Measurements from ENCODE around the gene TRAPPC14. TPM values are rescaled to one million over a fixed set of nuclear protein-coding genes. Genes with fewer than 3 reads are reported as not detected.

TRAPPC14 gene
- total RNA-seq, 4 donors from 2014 or later, result 11.1 to 21.1 (median 11.8) TPM

GRCh38 chr7:100176096-100177044, 17.8 kb upstream of the TRAPPC14 start:
- Histone ChIP-seq H3K4me3 (replicated peaks in 1 of 3) (peak overlapping the region in 1 of 3 donors; percentile 34), H3K9me3 (no peaks in the 10 kb centered on the region), H3K36me3 (no peaks in the 10 kb centered on the region), H3K27ac (no peak overlapping the region), H3K4me1 (peaks cover 9 to 13% of the 10 kb centered on the region in 2 donors), H3K27me3 (peaks cover 4% of the 10 kb centered on the region)
- no peak for TF ChIP-seq POLR2A (IDR thresholded peaks at IDR 0.05)
- TF ChIP-seq, protein P1, sequence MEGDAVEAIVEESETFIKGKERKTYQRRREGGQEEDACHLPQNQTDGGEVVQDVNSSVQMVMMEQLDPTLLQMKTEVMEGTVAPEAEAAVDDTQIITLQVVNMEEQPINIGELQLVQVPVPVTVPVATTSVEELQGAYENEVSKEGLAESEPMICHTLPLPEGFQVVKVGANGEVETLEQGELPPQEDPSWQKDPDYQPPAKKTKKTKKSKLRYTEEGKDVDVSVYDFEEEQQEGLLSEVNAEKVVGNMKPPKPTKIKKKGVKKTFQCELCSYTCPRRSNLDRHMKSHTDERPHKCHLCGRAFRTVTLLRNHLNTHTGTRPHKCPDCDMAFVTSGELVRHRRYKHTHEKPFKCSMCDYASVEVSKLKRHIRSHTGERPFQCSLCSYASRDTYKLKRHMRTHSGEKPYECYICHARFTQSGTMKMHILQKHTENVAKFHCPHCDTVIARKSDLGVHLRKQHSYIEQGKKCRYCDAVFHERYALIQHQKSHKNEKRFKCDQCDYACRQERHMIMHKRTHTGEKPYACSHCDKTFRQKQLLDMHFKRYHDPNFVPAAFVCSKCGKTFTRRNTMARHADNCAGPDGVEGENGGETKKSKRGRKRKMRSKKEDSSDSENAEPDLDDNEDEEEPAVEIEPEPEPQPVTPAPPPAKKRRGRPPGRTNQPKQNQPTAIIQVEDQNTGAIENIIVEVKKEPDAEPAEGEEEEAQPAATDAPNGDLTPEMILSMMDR (IDR thresholded peaks at IDR 0.05), result no peak
- intact Hi-C loops (cut with DNase I), result no loop called here
- no peak for DNase-seq
- WGBS, 2 donors, result 55 to 57% methylated on average over 14 of the region's 14 CpGs

DNA sequence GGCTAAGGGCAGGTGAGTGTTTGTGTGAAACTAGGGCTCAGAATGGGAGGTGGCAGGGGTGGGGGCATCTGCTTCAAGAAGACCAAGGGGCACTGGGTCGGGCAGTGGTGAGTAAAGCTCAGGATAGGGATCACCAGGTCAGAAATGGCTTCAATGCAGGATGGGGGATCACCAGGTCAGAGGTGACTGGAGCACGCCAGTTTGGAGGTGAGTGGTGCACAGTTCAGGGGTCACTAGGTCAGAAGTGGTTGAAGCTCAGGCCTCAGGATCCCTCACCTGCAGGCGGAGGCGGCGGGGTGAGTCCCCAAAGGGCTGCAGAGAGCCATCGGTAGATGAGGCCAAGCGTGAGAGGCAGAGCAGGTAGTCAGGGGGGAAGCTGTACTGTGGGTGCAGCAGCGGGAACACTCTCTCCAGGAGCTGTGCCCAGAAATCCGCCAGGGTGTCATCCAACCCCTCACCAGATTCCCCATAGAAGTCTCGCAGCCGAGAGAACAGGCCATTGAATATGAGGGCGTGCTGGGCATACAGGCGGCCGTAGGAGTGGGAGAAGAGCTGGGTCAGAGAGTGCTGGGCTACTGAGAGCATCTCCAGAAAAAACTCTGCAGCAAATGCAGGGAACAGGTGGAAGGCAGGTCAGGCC, 16.9 kb upstream of the TRAPPC14 start:
- WGBS, 2 donors, result 92 to 96% methylated on average over 12 to 14 of the region's 14 CpGs
- intact Hi-C loops (cut with DNase I), result no loop called here
- TF ChIP-seq POLR2A (IDR thresholded peaks at IDR 0.05), result no peak
- TF ChIP-seq, protein P1 (IDR thresholded peaks at IDR 0.05), result no peak

GRCh38 chr7:100174582-100174981, 16.1 kb upstream of the TRAPPC14 start:
- TF ChIP-seq, protein P1 (IDR thresholded peaks at IDR 0.05), result no peak
- TF ChIP-seq POLR2A (IDR thresholded peaks at IDR 0.05), result no peak
- no peaks in the 10 kb centered on the region for H3K9me3 ChIP-seq
- H3K27me3 ChIP-seq, result peaks cover 5% of the 10 kb centered on the region
- H3K4me1 ChIP-seq, result peaks cover 9 to 19% of the 10 kb centered on the region in 2 donors
- H3K27ac ChIP-seq, result no peak overlapping the region
- DNase-seq, result no peak
- no peak overlapping the region for H3K4me3 ChIP-seq (replicated peaks in 1 of 3)
- WGBS, 2 donors, result 88 to 96% methylated on average over 5 of the region's 5 CpGs
- no peaks in the 10 kb centered on the region for H3K36me3 ChIP-seq
- intact Hi-C loops (cut with DNase I), result no loop called here

More for the DNA sequence above, 16.9 kb upstream of the TRAPPC14 start:
- Histone ChIP-seq H3K27ac (no peak overlapping the region), H3K9me3 (no peaks in the 10 kb centered on the region), H3K4me1 (peaks cover 9 to 19% of the 10 kb centered on the region in 2 donors), H3K4me3 (replicated peaks in 1 of 3) (no peak overlapping the region), H3K36me3 (no peaks in the 10 kb centered on the region), H3K27me3 (peaks cover 5% of the 10 kb centered on the region)
- DNase-seq, result no peak

DNA sequence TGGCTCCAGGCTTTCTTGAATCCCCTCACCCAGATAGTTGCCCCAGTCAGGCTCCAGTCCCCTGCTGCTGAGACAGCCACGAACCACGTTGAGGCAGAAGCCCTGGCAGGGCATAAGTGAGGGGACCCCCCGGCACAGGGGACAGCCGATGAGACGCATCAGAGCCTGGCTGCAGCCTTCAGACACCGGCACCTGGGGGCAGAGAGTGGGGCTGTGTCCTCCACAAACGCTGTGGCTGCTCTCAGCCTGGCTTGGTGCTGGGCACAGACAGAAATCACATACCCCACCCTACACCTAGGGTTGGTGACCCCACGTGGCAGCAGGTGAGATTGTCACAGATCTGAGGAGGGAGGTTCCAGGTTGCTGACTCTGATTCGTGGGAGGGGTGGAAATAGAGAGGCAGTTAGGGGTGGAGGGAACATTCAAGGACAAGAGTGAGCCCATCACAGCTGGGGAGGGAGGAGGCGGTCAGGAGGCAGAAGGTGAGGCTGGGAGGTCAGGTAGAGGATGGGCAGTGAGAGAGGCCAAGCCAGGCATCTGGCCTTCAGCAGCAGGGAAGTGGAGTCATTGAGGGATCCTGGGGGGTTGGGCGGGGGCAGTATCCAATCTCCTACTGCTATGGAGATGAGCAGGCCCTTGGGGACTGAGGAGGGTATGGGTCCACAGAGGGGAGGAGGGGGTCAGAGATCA, 15.4 kb upstream of the TRAPPC14 start:
- DNase-seq, result no peak
- Histone ChIP-seq H3K27me3 (peaks cover 5% of the 10 kb centered on the region), H3K4me1 (peaks cover 9 to 19% of the 10 kb centered on the region in 2 donors), H3K9me3 (no peaks in the 10 kb centered on the region), H3K4me3 (replicated peaks in 1 of 3) (no peak overlapping the region), H3K36me3 (no peaks in the 10 kb centered on the region), H3K27ac (no peak overlapping the region)
- 83 to 85% methylated on average over 5 to 11 of the region's 11 CpGs for WGBS, 2 donors
- TF ChIP-seq, protein P1 (IDR thresholded peaks at IDR 0.05), result no peak
- no peak for TF ChIP-seq POLR2A (IDR thresholded peaks at IDR 0.05)
- intact Hi-C loops (cut with DNase I), result no loop called here

Measured in thyroid gland (tissue), 4 donors.